ACHN (cell line): Measurements from ENCODE around the gene SLCO2A1.
A peak's percentile ranks its signal among the peaks of the same experiment; 100 is the strongest.

Source experiments
- DNase-seq: peaks from one replicate; pipeline ENCODE4 v3.0.0-alpha.2; 2015
- in situ Hi-C: cut with HindIII; loops from 2 replicates; pipeline ENCODE4 v1.10.0; 2017; ENCODE audit warnings: low sequenced_read_pairs, low pct_ligation_motif_present, low pct_unique_long_range_greater_than_20kb

SLCO2A1 gene

DNA sequence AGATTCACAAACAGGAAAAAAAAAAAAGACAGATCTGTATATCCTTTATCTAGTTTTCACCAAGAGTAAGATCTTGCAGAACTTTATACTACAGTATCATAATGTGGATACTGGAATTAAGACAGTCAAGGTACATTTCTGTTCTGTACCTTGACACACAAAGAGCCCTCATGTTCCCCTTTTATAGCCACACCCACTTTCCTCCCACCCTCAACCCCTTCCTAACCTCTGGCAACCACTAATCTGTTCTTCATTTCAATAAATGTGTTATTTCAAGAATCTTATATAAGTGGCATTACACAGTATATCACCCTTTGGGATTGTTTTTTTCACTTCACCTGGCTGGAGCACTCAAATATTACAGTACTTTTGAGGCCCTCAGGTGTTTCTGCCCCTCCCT, 130.4 kb downstream of the SLCO2A1 start:
- in situ Hi-C loops: no loop called here
- DNase-seq: no peak

DNA sequence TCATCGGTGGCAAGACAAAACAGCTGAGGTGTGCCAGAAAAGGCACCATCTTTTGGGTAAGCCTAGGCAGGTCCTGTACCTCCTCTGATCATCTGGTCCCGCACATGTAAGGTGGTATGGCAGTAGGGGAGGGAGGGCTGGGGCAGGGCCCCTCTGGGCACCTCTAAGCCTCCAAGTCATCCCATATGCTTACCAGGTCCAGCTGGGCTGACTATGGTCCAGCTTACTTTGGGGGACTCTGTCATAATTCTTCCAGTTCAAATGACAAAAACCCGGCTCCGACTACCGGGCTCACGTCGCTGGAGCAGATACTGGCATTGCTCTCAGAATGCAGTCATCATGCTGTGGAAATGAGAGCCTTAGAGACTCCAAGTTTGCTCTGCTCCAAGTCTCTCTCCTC, 132.2 kb downstream of the SLCO2A1 start:
- no peak for DNase-seq
- in situ Hi-C loops: no loop called here

DNA sequence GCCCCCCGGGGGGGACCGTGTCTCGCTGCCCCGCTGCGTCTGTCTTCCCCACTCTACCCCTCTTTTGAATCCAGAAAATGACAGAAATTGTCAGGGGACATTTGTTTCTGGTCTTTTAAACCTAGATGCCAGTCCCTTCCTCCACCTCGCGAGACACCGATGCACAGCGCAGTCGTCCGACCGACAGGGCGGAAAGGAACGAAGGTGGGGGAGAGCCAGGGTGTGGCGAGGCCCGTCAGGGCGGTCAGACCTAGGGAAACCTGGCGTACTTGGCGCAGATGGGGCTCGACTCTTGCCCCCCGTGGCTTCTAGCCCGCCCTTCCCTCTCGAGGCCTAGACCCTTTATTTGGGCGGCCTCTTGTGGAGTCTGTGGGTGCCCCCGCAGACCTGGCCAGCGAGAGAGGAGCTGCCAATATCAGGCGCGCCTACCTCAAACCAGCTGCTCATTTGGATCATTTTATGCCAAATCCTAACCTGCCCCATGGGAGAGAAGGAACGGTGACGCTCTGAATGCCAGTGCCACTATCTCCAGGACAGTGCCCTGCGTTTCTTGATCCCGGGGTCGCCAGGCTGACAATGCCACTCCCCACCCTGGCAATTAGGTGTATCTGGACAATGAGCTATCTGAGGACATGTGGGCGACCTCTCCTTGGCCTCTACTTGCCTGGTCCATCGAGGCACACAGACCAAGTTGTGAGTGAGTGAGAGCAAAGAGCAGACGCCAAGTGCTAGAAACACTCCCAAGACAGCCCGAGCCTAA, 133.5 kb downstream of the SLCO2A1 start:
- in situ Hi-C loops: no loop called here

DNA sequence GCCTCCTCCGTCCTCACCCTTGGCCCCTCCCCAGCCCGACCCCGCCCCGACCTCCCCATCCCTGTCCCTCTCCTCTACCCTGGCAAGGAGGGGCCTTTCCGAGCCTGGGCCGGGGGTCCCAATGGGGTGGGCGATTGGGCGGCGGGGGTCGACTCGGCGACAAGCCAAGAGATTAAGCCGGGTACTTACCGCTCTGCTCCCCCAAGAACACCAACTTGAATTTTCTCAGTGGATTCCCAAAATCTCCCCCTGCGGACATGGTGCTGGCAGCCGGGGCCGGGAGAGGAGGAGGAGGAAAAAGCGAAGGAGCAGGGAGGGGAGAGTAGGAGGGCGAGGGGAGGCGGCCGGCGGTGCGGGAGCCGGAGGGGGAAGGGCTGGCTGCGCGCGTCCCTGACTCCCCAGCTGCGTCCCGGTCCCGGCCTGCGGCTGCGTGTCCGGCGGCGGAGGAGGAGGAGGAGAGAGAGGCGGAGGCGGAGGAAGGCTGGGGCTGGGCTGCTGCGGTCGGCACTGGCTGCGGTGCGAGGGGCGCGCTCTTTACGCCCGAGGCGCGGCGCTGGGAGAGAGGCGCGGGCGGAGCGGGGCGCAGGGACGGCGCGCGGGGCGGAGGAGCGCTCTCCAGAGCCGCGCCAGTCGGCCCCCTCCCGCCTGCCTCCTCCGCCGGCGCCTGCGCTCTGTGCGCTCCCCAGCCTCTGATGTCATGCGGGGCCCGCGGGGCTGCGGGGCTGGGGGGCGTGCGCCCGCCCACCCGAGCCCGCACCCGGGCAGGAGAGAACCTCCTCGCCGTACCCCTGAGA, 134.3 kb downstream of the SLCO2A1 start, which contains the start of gene RAB6B:
Gene RAB6B, minus strand, starts transcription at position 675 of the 794 bp plus-strand sequence. Its CDS starts 416 bp downstream, at position 259.
- DNase-seq: peak; percentile 35
- in situ Hi-C loops: no loop called here

More for the DNA sequence above, 133.5 kb downstream of the SLCO2A1 start:
- no peak for DNase-seq

DNA sequence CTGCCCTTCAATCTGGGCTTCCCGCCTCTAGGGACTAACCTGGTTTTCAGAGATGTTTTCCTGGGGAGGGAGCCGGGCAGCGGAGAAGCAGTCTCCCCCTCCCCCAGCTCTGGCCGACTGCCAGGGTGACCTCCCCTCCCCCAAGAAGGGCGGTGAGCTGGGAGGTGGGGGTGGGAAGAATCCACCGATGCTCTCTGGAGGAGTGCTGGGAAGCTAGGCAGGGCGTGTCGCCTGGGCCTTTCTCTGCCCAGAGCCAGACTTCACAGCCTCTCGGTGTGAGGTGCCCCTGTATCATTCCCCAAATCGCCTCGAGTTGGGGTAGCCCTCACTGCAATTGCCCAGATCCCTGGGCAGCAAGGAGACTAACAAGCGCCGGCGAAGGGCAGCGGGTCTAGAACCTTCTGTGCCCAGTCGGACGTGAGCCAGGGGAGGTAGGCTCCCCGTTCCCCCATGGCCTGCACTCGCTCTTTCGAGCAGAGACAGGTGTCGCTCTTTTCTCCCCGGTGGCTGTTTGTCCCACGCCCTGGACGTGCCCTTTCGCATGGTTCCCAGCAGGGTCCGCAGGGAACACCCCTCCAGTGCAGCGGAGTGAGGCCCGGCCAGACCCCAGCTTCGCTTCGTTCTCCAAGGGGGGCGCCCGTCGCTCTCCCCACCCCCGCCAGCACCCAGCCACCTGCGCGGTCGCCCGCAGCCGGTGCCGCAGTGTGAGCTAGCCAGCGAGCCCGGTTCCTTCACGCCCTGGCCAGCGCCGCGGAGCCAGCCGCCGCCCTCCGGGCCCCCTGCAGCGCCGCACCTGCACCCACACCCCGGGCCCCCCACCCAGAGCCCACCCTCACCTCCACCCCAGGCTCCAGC, 135.1 kb downstream of the SLCO2A1 start:
- DNase-seq: no peak
- in situ Hi-C loops: no loop called here

DNA sequence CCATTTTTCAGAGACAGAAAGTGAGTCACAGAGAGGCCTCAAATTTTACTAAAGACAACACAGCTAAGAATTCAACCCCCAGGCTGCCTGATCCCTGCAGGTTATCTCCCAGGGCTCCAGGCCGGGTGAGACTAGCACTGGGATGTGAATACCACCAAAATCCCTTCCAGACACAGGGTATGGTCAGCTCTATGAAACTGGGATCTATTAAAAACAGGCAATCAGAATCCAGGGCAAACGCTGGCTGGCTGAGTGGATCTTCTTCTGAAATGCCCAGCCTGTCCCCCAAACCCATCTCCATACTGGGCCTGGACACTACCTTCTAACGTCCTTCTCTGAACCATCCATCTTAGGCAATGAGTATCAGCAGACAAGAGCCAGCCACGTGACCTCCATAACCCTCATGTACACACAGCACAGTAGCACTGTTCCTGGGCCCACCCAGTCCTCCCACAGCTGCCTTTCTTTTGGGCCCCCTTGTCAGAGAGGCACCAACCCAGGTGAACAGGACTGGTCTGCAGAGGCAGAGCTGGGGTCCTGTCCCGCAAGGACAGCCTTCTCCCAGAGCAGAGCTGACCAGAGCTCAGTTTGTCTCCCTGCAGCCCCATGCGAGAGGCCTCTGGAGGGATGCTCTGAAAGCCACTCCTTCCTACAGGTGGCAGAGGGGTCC, 135.9 kb downstream of the SLCO2A1 start:
- in situ Hi-C loops: no loop called here
- no peak for DNase-seq

DNA sequence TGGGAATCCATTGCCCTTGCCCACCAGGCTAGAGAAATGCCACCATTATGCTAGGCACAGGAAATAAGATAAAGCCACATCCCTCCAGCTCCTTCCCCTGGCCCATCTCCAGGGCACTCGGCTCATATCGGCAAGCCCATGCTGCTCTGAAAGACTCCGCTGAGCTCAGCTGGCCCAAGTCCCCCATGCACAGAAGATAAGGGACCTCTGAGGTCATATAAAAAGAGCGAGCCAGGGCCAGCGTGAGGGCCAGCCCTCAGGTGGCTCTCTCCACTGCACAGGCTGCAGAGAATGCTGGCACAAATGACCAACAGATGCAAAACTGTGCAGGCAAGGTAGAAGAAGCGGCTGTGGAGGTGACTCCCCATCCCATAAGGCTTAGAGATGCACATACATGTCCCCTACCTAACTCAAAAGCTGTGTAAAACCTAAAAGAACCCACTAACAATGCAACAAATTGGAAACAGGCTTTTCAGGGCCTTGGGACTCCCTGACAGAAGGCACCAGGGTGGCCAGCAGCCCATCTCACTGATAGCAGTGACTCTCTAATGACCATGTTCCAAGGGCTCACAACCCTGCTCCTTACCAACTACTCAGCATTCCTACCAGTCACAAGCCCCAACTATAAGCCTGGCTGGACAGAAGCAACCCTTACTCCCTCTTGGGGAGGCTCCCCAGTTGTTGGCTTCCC, 137.0 kb downstream of the SLCO2A1 start:
- no peak for DNase-seq
- in situ Hi-C loops: no loop called here

DNA sequence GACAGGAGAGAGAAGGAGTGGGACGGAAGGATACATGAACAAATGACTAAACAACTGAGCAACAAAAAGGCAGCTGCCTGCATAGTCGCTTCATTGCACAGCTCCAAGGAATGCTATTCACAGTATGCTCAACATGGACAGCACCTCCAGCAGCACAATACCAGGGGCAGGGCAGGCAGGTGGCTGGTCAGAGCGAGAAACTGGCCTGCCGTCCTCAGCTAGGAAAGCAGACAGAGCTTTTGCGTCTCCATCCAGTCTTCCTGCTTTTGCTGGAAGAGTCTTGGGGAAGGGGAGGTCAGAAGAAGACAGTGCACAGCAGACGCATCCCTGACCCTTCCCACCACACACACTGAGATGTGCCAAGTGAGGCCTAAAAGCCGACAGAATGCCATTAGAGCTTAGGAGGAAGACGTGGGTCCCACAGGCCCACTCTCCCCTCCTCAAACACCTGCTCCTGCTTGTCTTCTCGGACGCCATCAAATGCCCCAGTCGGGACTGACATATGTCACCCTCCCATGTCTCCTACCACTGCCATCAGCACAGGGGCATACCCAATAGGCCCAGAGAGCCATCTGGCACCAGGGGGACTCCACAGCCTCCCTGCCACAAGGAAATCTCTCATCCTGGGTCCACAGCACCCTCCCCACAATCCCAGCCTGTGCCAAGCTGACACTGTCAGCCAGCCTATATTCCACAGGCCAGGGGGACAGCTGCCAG, 137.9 kb downstream of the SLCO2A1 start:
- no peak for DNase-seq
- in situ Hi-C loops: no loop called here

DNA sequence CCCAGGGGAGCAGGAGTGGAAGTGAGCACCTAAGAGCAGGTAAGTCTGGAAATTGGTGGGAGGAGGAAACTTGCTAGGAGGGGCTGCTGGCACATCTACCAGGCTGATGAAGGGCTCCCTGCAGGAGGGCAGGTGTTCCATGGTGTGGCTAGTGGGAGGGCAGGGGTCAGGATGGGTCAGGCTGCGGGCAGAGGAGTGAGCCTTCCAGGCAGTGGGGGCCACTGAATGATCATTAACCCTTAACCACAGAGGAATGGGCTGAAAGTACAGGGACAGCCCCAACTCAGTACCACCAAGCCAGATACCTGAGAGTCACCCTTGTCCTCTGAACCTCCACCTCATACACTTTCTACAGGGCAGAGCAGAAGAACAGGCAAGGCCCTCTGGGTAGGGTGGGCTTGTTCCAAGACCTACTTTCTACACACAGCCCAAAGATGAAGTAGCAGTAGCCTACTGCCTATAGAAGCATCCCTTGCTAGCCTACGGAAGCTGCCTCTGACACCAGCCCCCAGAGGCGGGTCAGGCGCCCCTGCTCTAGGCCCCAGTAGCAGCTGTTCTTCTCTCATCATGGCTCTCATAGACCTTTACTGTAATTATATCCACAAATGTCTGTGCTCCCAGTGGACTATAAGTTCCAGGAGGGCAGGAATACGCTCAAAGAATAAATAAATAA, 138.6 kb downstream of the SLCO2A1 start:
- no peak for DNase-seq
- in situ Hi-C loops: no loop called here

DNA sequence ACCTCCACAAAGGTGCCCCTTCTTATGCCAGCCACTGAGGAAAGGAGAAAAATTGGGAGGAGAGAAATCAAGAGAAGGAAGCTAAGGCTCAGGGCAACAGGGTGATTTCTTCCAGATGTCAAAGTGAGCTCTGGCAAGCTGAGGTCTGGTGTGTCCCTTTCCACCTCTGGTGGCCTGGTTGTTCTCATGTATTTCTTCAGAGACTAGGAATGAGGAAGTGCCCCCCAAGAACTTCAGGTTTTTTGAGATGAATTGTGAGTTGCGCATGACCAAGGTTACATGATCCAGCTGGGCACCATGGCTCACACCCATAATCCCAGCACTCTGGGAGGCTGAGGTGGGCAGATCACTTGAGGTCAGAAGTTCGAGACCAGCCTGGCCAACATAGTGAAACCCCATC, 139.7 kb downstream of the SLCO2A1 start:
- in situ Hi-C loops: no loop called here
- no peak for DNase-seq

DNA sequence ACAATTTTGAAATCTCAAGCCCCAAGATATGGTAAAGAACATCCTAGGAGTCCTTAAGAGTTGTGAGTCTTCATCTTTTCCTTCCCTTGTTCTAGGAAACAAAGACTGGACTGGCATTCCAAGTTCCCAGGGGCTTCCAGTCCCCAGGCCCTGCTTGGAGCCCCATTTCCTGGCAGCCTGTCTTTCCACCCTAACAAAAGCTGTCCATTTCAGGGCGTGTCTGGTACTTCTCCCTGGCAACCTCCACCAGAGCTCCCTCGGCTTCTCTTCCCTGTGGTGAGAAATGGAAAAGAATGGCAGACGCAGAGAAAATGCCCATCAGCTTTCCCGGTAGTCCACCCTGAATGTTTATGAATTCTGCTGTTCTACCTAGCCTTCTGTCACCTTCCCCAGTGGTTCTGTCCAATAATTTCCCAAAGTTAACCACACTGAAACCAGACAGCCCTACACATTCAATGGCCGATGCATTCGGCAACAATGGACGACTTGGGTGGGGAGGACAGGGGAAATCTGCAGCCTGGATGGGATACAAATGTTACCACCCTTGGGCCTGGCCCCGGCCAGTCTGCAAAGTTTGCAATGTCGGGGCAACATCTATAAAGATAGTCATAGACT, 140.9 kb downstream of the SLCO2A1 start:
- DNase-seq: no peak
- in situ Hi-C loops: no loop called here

DNA sequence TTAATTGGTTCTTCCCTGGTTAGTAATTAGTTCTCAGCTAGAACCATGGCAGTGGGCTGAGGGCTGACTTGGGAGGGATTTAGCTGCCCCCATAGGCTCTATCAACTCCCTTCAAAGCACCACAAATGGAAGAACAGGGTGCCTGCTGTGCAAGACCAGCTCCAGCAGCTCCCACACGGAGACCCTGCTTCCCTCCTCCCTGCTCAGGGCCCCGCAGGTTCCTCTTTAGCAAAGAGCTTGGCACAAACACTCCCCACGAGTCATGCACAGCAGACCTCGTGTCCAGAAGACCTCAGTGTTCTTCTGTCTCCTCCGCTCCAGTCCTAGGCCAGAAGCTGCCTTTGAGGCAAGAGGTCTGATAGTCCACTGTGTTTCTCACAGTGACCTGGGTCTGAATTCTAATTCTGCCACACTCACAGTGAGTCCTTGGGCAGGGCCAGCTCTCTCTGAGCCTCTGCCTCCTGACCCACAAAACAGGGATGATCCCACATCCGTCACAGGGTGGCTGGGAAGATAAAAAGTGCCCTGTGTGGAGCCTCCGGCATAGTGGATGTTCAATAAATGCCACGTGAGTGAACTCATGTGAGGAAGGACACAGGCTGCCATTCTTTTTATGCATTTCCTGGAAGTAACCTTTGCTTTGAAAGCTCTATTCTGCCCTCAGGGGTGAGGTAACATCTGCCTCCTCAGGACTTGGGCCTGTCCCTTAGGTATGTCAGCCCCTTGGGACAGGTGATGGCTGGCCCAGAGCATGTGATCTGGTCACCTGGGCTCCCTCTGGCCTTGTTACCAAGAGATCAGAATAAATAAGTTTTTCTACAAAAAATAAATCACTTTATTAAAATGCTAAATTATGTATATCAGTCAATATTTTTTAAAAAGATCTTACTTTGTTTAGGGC, 141.7 kb downstream of the SLCO2A1 start:
- no peak for DNase-seq
- in situ Hi-C loops: no loop called here

DNA sequence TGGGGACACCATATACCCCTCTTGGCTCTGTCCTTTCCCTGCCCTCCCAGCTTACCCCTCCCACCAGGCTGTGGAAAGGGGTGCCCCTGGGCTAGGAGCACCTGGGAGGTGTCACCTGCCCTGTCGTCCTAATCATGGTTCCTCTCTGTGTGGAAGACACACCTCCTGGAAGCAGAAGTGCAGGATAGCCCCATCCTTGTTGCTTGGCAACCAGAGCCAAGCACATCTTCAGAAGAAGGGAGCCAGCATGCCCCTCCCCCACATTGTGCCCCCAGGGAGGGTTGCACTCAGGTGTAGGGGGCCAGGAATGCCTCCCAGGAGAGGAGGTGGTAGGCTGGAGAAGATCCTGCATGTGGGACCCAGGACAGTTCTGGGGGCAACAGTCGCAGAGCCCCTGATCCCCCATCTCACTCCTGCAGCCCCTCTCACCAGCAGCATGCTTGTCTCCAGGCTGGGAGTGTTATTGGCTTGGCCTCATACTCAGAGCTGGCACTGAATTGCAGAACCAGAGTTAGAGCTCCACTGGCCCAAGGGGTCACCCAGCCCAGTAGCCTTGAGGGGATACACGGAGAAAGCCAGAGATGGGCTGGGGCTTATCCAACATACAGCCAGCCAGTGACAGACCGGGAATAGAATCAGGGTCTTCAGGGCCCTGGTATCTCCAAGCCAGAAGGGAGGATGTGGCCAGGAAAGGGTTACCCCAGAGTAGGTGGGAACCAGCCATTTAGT, 142.5 kb downstream of the SLCO2A1 start:
- no peak for DNase-seq
- in situ Hi-C loops: no loop called here

DNA sequence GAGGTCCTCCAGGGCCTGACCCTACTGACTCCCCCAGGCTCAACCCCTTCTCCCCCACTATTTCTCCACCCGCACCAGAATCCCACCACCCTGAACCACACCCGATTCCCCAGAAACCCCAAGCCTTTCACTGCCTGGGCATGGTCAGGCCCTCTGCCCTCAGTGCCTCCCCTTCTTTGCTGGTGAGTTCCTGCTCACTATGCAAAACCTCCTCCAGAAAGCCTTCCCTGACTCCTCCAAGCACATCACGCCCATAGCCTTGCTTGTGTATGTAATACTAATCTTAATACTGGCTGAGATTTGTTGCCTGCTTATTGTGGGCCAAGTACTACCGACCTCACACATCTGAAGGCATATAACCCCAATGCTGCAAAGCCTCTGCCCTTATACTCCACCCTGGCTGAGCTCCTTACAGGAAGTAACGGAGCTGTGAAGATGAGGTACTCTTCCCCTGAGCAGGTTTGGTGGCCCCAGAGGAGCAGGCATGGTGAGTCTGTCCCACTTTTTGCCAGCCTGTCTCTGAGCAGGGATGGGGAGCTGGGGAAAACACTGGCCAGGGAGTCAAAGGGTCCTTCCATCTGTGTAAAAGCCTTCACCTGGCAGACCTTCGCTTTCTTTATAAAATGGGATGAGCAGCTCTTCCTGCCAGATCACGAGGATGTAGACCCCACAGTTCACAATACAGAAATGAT, 143.5 kb downstream of the SLCO2A1 start:
- DNase-seq: no peak
- in situ Hi-C loops: no loop called here
